ENCODE data around the gene DHRS9. TPM values are rescaled to one million over a fixed set of nuclear protein-coding genes. Genes with fewer than 3 reads are reported as not detected.

Gene DHRS9
- total RNA-seq, 1 experiment from 2014 or later: 0.21 TPM

- no peaks in the 10 kb centered on the region for H3K36me3 ChIP-seq (ENCODE audit: control insufficient read depth, insufficient read depth, low read length)
- no peak overlapping the region for H3K4me3 ChIP-seq (ENCODE audit: low read depth in 2 of 2, low read length in 2 of 2)
- H3K27ac ChIP-seq (ENCODE audit: low read length): no peak overlapping the region
- in situ Hi-C loops (cut with HindIII; ENCODE audit: low pct_unique_long_range_greater_than_20kb, low sequenced_read_pairs): no loop called here
- POLR2A ChIA-PET: no interaction called here
- TF ChIP-seq, protein P1, sequence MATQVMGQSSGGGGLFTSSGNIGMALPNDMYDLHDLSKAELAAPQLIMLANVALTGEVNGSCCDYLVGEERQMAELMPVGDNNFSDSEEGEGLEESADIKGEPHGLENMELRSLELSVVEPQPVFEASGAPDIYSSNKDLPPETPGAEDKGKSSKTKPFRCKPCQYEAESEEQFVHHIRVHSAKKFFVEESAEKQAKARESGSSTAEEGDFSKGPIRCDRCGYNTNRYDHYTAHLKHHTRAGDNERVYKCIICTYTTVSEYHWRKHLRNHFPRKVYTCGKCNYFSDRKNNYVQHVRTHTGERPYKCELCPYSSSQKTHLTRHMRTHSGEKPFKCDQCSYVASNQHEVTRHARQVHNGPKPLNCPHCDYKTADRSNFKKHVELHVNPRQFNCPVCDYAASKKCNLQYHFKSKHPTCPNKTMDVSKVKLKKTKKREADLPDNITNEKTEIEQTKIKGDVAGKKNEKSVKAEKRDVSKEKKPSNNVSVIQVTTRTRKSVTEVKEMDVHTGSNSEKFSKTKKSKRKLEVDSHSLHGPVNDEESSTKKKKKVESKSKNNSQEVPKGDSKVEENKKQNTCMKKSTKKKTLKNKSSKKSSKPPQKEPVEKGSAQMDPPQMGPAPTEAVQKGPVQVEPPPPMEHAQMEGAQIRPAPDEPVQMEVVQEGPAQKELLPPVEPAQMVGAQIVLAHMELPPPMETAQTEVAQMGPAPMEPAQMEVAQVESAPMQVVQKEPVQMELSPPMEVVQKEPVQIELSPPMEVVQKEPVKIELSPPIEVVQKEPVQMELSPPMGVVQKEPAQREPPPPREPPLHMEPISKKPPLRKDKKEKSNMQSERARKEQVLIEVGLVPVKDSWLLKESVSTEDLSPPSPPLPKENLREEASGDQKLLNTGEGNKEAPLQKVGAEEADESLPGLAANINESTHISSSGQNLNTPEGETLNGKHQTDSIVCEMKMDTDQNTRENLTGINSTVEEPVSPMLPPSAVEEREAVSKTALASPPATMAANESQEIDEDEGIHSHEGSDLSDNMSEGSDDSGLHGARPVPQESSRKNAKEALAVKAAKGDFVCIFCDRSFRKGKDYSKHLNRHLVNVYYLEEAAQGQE (IDR thresholded peaks at IDR 0.05; ENCODE audit: insufficient read depth in 1 of 2, low read depth in 2 of 2, low read length in 1 of 2): no peak
- TF ChIP-seq, protein P2, sequence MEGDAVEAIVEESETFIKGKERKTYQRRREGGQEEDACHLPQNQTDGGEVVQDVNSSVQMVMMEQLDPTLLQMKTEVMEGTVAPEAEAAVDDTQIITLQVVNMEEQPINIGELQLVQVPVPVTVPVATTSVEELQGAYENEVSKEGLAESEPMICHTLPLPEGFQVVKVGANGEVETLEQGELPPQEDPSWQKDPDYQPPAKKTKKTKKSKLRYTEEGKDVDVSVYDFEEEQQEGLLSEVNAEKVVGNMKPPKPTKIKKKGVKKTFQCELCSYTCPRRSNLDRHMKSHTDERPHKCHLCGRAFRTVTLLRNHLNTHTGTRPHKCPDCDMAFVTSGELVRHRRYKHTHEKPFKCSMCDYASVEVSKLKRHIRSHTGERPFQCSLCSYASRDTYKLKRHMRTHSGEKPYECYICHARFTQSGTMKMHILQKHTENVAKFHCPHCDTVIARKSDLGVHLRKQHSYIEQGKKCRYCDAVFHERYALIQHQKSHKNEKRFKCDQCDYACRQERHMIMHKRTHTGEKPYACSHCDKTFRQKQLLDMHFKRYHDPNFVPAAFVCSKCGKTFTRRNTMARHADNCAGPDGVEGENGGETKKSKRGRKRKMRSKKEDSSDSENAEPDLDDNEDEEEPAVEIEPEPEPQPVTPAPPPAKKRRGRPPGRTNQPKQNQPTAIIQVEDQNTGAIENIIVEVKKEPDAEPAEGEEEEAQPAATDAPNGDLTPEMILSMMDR (IDR thresholded peaks at IDR 0.05): no peak
- TF ChIP-seq TCF7L2 (IDR thresholded peaks at IDR 0.05; ENCODE audit: low read depth, low read length): no peak
- TF ChIP-seq SIN3A (IDR thresholded peaks at IDR 0.05; ENCODE audit: borderline replicate concordance, insufficient read depth, low read depth, low read length): no peak
- no peak for TF ChIP-seq POLR2AphosphoS5 (IDR thresholded peaks at IDR 0.05; ENCODE audit: low read depth, low read length)
- CTCF ChIA-PET: no interaction called here
- H3K4me1 ChIP-seq (ENCODE audit: control insufficient read depth, insufficient read depth, low read length): no peaks in the 10 kb centered on the region
- intact Hi-C loops (cut with micrococcal nuclease; ENCODE audit: unreplicated experiment): loop anchor here (10.0 kb wide), 1 partner anchor 156 kb away; no protein-coding TSS in a partner anchor
- DNase-seq (ENCODE audit: low read depth, low spot score): no peak
- no peak for ATAC-seq
- no peaks in the 10 kb centered on the region for H3K9me3 ChIP-seq (ENCODE audit: control insufficient read depth, insufficient read depth, low read depth, low read length)
- H3K27me3 ChIP-seq (ENCODE audit: control insufficient read depth, insufficient read depth, low read length): peaks cover 2% of the 10 kb centered on the region
- no TSS peak for BruUV-seq (replicated peaks)
Observed at GRCh38 chr2:169119123-169119760, 49.9 kb downstream of the DHRS9 start.

DNA sequence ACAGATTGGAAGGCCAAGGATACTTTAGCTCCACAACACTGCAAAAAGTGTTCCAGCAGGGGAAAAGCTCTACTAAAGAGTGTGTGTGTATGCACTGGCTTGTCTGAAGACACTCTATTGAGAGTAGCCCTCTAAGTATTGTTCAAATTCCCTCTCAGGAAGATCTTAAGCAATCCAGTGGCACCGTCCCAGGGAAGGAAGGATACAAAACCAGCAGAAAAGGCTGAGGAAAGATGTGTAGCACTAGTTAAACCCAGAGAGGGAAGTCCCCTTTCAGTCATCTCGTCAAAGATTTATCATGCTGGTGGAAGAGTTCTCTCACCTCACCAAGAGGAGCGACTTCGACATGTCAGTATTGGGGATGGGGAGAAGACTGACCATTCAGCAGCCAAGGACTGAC is 50.5 kb downstream of the DHRS9 start:
- DNase-seq (ENCODE audit: low read depth, low spot score) (no peak), ATAC-seq (no peak)
- no peak overlapping the region for H3K4me3 ChIP-seq (ENCODE audit: low read depth in 2 of 2, low read length in 2 of 2)
- peaks cover 4% of the 10 kb centered on the region for H3K27me3 ChIP-seq (ENCODE audit: control insufficient read depth, insufficient read depth, low read length)
- in situ Hi-C loops (cut with HindIII; ENCODE audit: low pct_unique_long_range_greater_than_20kb, low sequenced_read_pairs): no loop called here
- H3K27ac ChIP-seq (ENCODE audit: low read length): no peak overlapping the region
- ChIA-PET POLR2A (no interaction called here), CTCF (no interaction called here)
- no TSS peak for BruUV-seq (replicated peaks)
- no peaks in the 10 kb centered on the region for H3K36me3 ChIP-seq (ENCODE audit: control insufficient read depth, insufficient read depth, low read length)
- no peaks in the 10 kb centered on the region for H3K9me3 ChIP-seq (ENCODE audit: control insufficient read depth, insufficient read depth, low read depth, low read length)
- TF ChIP-seq, protein P2 (IDR thresholded peaks at IDR 0.05): no peak
- TF ChIP-seq SIN3A (IDR thresholded peaks at IDR 0.05; ENCODE audit: borderline replicate concordance, insufficient read depth, low read depth, low read length): no peak
- TF ChIP-seq TCF7L2 (IDR thresholded peaks at IDR 0.05; ENCODE audit: low read depth, low read length): no peak
- TF ChIP-seq POLR2AphosphoS5 (IDR thresholded peaks at IDR 0.05; ENCODE audit: low read depth, low read length): no peak
- TF ChIP-seq, protein P1 (IDR thresholded peaks at IDR 0.05; ENCODE audit: insufficient read depth in 1 of 2, low read depth in 2 of 2, low read length in 1 of 2): no peak
- H3K4me1 ChIP-seq (ENCODE audit: control insufficient read depth, insufficient read depth, low read length): no peaks in the 10 kb centered on the region
- intact Hi-C loops (cut with micrococcal nuclease; ENCODE audit: unreplicated experiment): loop anchor here (10.0 kb wide), 1 partner anchor 155 kb away; no protein-coding TSS in a partner anchor
